K562 (cell line): ENCODE measurements around the gene SNUPN. TPM values are rescaled to one million over a fixed set of nuclear protein-coding genes. Genes with fewer than 3 reads are reported as not detected.
A peak's percentile ranks its signal among the peaks of the same experiment; 100 is the strongest.

Experiments
- CCNT2 ChIP-seq: IDR thresholded peaks from 2 replicates; pipeline ENCODE4 v1.6.1; 2011; ENCODE audit warnings: borderline replicate concordance, low read depth, mild to moderate bottlenecking, moderate library complexity, mixed read lengths, low read length; ENCODE audit not compliant: insufficient read length; ENCODE audit errors: extremely low read depth
- ESRRA ChIP-seq: fragments of 450-650 bp; IDR thresholded peaks from 2 replicates; pipeline ENCODE4 v1.6.1; 2014; ENCODE audit warnings: low read depth, mild to moderate bottlenecking, moderate library complexity, borderline replicate concordance
- HMGXB4 ChIP-seq: sonication (generic); formaldehyde crosslinking; IDR thresholded peaks from 2 replicates; pipeline ENCODE4 v1.8.1; 2023; ENCODE audit warnings: mild to moderate bottlenecking, missing genetic modification reagents
- ID3 ChIP-seq, 2 experiments: fragments of 250-450 bp in 1 of 2; fragments of 450-650 bp in 1 of 2; sonication (Bioruptor Pico) in 1 of 2; IDR thresholded peaks; 2 replicates each; pipeline versions ENCODE4 v1.6.1 to v1.8.0; 2016 to 2021; ENCODE audit warnings: mild to moderate bottlenecking in 2 of 2, moderate library complexity in 2 of 2, missing compliant biosample characterization in 1 of 2, missing genetic modification characterization in 1 of 2
- LCOR ChIP-seq: sonication (generic); formaldehyde crosslinking; IDR thresholded peaks from 2 replicates; pipeline ENCODE4 v1.8.0; 2022; ENCODE audit warnings: mild to moderate bottlenecking, missing genetic modification reagents
- MEF2D ChIP-seq: conservative IDR thresholded peaks from 2 replicates; pipeline ENCODE4 v1.6.1; 2016; ENCODE audit warnings: low read depth, missing genetic modification characterization, missing compliant biosample characterization
- POLR2AphosphoS2 ChIP-seq: IDR thresholded peaks from 2 replicates; pipeline ENCODE4 v1.6.1; 2012; ENCODE audit warnings: low read length, improper control_type of control experiment
- PRDM10 ChIP-seq: fragments of 450-650 bp; IDR thresholded peaks from 2 replicates; pipeline ENCODE4 v1.6.1; 2018; ENCODE audit not compliant: partially characterized antibody
- TCF3 ChIP-seq: sonication (generic); formaldehyde crosslinking; IDR thresholded peaks from 2 replicates; pipeline ENCODE4 v1.4.0; 2020; ENCODE audit warnings: mild to moderate bottlenecking, missing genetic modification reagents
- TFAM ChIP-seq: fragments of 250-450 bp; sonication (Bioruptor Pico); conservative IDR thresholded peaks from 2 replicates; pipeline ENCODE4 v1.5.0; 2021; ENCODE audit warnings: mild to moderate bottlenecking, moderate library complexity
- THRA ChIP-seq: fragments of 450-650 bp; IDR thresholded peaks from 2 replicates; pipeline ENCODE4 v1.6.1; 2017; ENCODE audit warnings: mild to moderate bottlenecking, moderate library complexity
- YBX1 ChIP-seq: fragments of 450-650 bp; IDR thresholded peaks from 2 replicates; pipeline ENCODE4 v1.7.1; 2016; ENCODE audit warnings: mild to moderate bottlenecking
- ZBED1 ChIP-seq: IDR thresholded peaks from 2 replicates; pipeline ENCODE4 v1.6.1; 2014
- ZBTB1 ChIP-seq: sonication (generic); formaldehyde crosslinking; IDR thresholded peaks from 2 replicates; pipeline ENCODE4 v1.8.1; 2023; ENCODE audit warnings: missing genetic modification reagents, low read depth, mild to moderate bottlenecking, borderline replicate concordance
- ZNF24 ChIP-seq: fragments of 450-650 bp; IDR thresholded peaks from 2 replicates; pipeline ENCODE4 v1.6.1; 2016
- polyA plus RNA-seq, 8 experiments: library from polyadenylated mRNA; depleted of rRNA in 4 of 8; stranded (reverse) in 5 of 8; unstranded in 3 of 8; fragments of >200 nt; fragmentation: Nextera tagmentation in 2 of 8; fragmentation: Illumina TruSeq in 1 of 8; extraction: Ambion mirVana in 2 of 8; extraction: Trizol in 1 of 8; gene quantifications; 2 replicates each; pipeline versions ENCODE4 v1.2.1 to v1.2.3, GENCODE V29; 2011 to 2014; ENCODE audit warnings: inconsistent platforms in 1 of 8, missing spikeins in 1 of 8
- total RNA-seq, 7 experiments: library from RNA; depleted of rRNA in 6 of 7; stranded (reverse); fragments of >200 nt in 6 of 7; fragmentation: Illumina TruSeq in 2 of 7; extraction: Trizol in 2 of 7; gene quantifications; 2 replicates each; pipeline versions ENCODE4 v1.2.1 to v1.2.3, GENCODE V29; 2011 to 2021; ENCODE audit warnings: low replicate concordance in 1 of 7

Gene SNUPN
- total and polyA plus RNA-seq, 9 of the 15 experiments (the other 6 are each of a cell fraction or from before 2014, with no cell fraction given), result 32.2 to 78.3 (median 40.0) TPM

- TF ChIP-seq THRA, result no peak
- TF ChIP-seq ZBED1, result peak; percentile 76; the same call in 1 of the 2 replicates
- no peak for TF ChIP-seq MEF2D (tag)
- TF ChIP-seq ZBTB1 (CRISPR knock-in tag), result peak; percentile 72; the same call in 1 of the 2 replicates
- no peak for TF ChIP-seq ID3 (CRISPR knock-in tag; IDR thresholded peaks at IDR 0.05)
- peak; percentile 71; the same call in 1 of the 2 replicates for TF ChIP-seq ID3 (tag; IDR thresholded peaks at IDR 0.05)
- TF ChIP-seq CCNT2, result peak; percentile 70
- no peak for TF ChIP-seq YBX1
- TF ChIP-seq ESRRA, result no peak
- peak; percentile 31 for TF ChIP-seq TCF3 (CRISPR knock-in tag)
- TF ChIP-seq HMGXB4 (CRISPR knock-in tag), result peak; percentile 67; the same call in 1 of the 2 replicates
- no peak; the same call in 1 of the 2 replicates for TF ChIP-seq LCOR (CRISPR knock-in tag)
- peak; percentile 90; the same call in 1 of the 2 replicates for TF ChIP-seq POLR2AphosphoS2
- no peak for TF ChIP-seq ZNF24
- no peak for TF ChIP-seq TFAM
- no peak for TF ChIP-seq PRDM10
These were observed 14.4 kb upstream of the SNUPN start, which contains the start of gene IMP3 (continued) for GRCh38 chr15:75639709-75640482.
